ENCODE data around the gene RCAN3.
"Not testable (repeated sequence)": the region's sequence is repeated elsewhere in the genome, so short reads cannot be mapped to it uniquely, and the experiment has no call there.

Gene RCAN3

GRCh38 chr1:24506691-24507381 lies 4.2 kb downstream of the RCAN3 start:
- H3K27me3 ChIP-seq = peaks cover 0 to 29% of the 10 kb centered on the region in 2 donors
- H3K27ac ChIP-seq = no peak overlapping the region
- H3K9me3 ChIP-seq = no peaks in the 10 kb centered on the region
- TF ChIP-seq CTCF (IDR thresholded peaks at IDR 0.05) = no peak
- DNase-seq = no peak
- intact Hi-C loops (cut with DNase I; ENCODE audit: low total_unique reads) = no loop called here
- peaks cover 0 to 19% (median 7%) of the 10 kb centered on the region in 4 donors for H3K4me1 ChIP-seq
- H3K36me3 ChIP-seq = no peaks in the 10 kb centered on the region
- H3K4me3 ChIP-seq = no peak overlapping the region

- H3K4me3 ChIP-seq = no peak overlapping the region
- H3K4me1 ChIP-seq = peaks cover 0 to 13% (median 3%) of the 10 kb centered on the region in 4 donors
- H3K9me3 ChIP-seq = no peaks in the 10 kb centered on the region
- no peak for DNase-seq
- intact Hi-C loops (cut with DNase I; ENCODE audit: low total_unique reads) = no loop called here
- no peak for TF ChIP-seq CTCF (IDR thresholded peaks at IDR 0.05)
- no peak overlapping the region for H3K27ac ChIP-seq
- H3K27me3 ChIP-seq = peaks cover 0 to 24% of the 10 kb centered on the region in 2 donors
- no peaks in the 10 kb centered on the region for H3K36me3 ChIP-seq
These were observed 4.8 kb downstream of the RCAN3 start for GRCh38 chr1:24507405-24507804.

- intact Hi-C loops (cut with DNase I; ENCODE audit: low total_unique reads) = no loop called here
- peaks cover 0 to 15% of the 10 kb centered on the region in 2 donors for H3K27me3 ChIP-seq
- H3K36me3 ChIP-seq = no peaks in the 10 kb centered on the region
- TF ChIP-seq CTCF (IDR thresholded peaks at IDR 0.05) = no peak
- H3K4me3 ChIP-seq = no peak overlapping the region
- no peak for DNase-seq
- H3K4me1 ChIP-seq = no peaks in the 10 kb centered on the region
- no peaks in the 10 kb centered on the region for H3K9me3 ChIP-seq
- no peak overlapping the region for H3K27ac ChIP-seq
These were observed 6.3 kb downstream of the RCAN3 start for GRCh38 chr1:24508911-24509310.

- Histone ChIP-seq H3K4me1 (no peaks in the 10 kb centered on the region), H3K27ac (no peak overlapping the region), H3K36me3 (no peaks in the 10 kb centered on the region), H3K9me3 (no peaks in the 10 kb centered on the region), H3K27me3 (no peaks in the 10 kb centered on the region), H3K4me3 (no peak overlapping the region)
- intact Hi-C loops (cut with DNase I; ENCODE audit: low total_unique reads) = no loop called here
- no peak for DNase-seq
- no peak for TF ChIP-seq CTCF (IDR thresholded peaks at IDR 0.05)
These were observed 11.1 kb downstream of the RCAN3 start for GRCh38 chr1:24513706-24514105.

- intact Hi-C loops (cut with DNase I; ENCODE audit: low total_unique reads) = no loop called here
- TF ChIP-seq CTCF (IDR thresholded peaks at IDR 0.05) = no peak
These were observed 12.3 kb downstream of the RCAN3 start for GRCh38 chr1:24514946-24515345.

GRCh38 chr1:24515671-24516209 lies 13.1 kb downstream of the RCAN3 start:
- H3K27ac ChIP-seq; H3K4me1 ChIP-seq; H3K9me3 ChIP-seq; DNase-seq; H3K36me3 ChIP-seq; H3K4me3 ChIP-seq; intact Hi-C loops (cut with DNase I; ENCODE audit: low total_unique reads); H3K27me3 ChIP-seq: not testable (repeated sequence)

More at GRCh38 chr1:24514946-24515345, 12.3 kb downstream of the RCAN3 start:
- no peak overlapping the region for H3K4me3 ChIP-seq
- no peaks in the 10 kb centered on the region for H3K9me3 ChIP-seq
- H3K36me3 ChIP-seq = no peaks in the 10 kb centered on the region
- no peak overlapping the region for H3K27ac ChIP-seq
- no peaks in the 10 kb centered on the region for H3K4me1 ChIP-seq
- H3K27me3 ChIP-seq = no peaks in the 10 kb centered on the region
- no peak for DNase-seq
